ENCODE data around the gene FHIT. TPM values are rescaled to one million over a fixed set of nuclear protein-coding genes. Genes with fewer than 3 reads are reported as not detected.

Gene FHIT
- polyA plus RNA-seq, 1 experiment, result 0.11 TPM

- no peaks in the 10 kb centered on the region for H3K36me3 ChIP-seq (ENCODE audit: control insufficient read depth, insufficient read depth, low read length)
- H3K4me3 ChIP-seq (ENCODE audit: low read depth, low read length), result no peak overlapping the region
- H3K27me3 ChIP-seq (ENCODE audit: control insufficient read depth, insufficient read depth, low read length), result no peaks in the 10 kb centered on the region
- DNase-seq (ENCODE audit: low read depth), result no peak
- CTCF ChIA-PET, result no interaction called here
- no peak for TF ChIP-seq CTCF (IDR thresholded peaks at IDR 0.05; ENCODE audit: insufficient read depth, low read depth, low read length)
- POLR2A ChIA-PET, result no interaction called here
Observed at GRCh38 chr3:59995563-59995962, 1255.7 kb downstream of the FHIT start.

GRCh38 chr3:59994732-59995304 lies 1256.4 kb downstream of the FHIT start:
- ChIA-PET POLR2A (no interaction called here), CTCF (no interaction called here)
- Histone ChIP-seq H3K36me3 (ENCODE audit: control insufficient read depth, insufficient read depth, low read length) (no peaks in the 10 kb centered on the region), H3K27me3 (ENCODE audit: control insufficient read depth, insufficient read depth, low read length) (no peaks in the 10 kb centered on the region), H3K4me3 (ENCODE audit: low read depth, low read length) (no peak overlapping the region)
- no peak for DNase-seq (ENCODE audit: low read depth)
- TF ChIP-seq CTCF (IDR thresholded peaks at IDR 0.05; ENCODE audit: insufficient read depth, low read depth, low read length), result no peak

GRCh38 chr3:59992578-59992977 lies 1258.7 kb downstream of the FHIT start:
- POLR2A ChIA-PET, result no interaction called here
- H3K27me3 ChIP-seq (ENCODE audit: control insufficient read depth, insufficient read depth, low read length), result no peaks in the 10 kb centered on the region
- no peaks in the 10 kb centered on the region for H3K36me3 ChIP-seq (ENCODE audit: control insufficient read depth, insufficient read depth, low read length)
- no peak for DNase-seq (ENCODE audit: low read depth)
- no peak for TF ChIP-seq CTCF (IDR thresholded peaks at IDR 0.05; ENCODE audit: insufficient read depth, low read depth, low read length)
- H3K4me3 ChIP-seq (ENCODE audit: low read depth, low read length), result no peak overlapping the region
- CTCF ChIA-PET, result no interaction called here

GRCh38 chr3:59990915-59991314 lies 1260.3 kb downstream of the FHIT start:
- no peak for TF ChIP-seq CTCF (IDR thresholded peaks at IDR 0.05; ENCODE audit: insufficient read depth, low read depth, low read length)
- no peak for DNase-seq (ENCODE audit: low read depth)
- POLR2A ChIA-PET, result no interaction called here
- CTCF ChIA-PET, result no interaction called here
- Histone ChIP-seq H3K4me3 (ENCODE audit: low read depth, low read length) (no peak overlapping the region), H3K36me3 (ENCODE audit: control insufficient read depth, insufficient read depth, low read length) (no peaks in the 10 kb centered on the region), H3K27me3 (ENCODE audit: control insufficient read depth, insufficient read depth, low read length) (no peaks in the 10 kb centered on the region)

- TF ChIP-seq CTCF (IDR thresholded peaks at IDR 0.05; ENCODE audit: insufficient read depth, low read depth, low read length), result no peak
- ChIA-PET CTCF (interaction anchor here (0.7 kb wide), 1 partner anchor 1399 kb away, joined by 4 read pairs; no protein-coding TSS in a partner anchor), POLR2A (interaction anchor here (0.5 kb wide), 1 partner anchor 1963 kb away, joined by 4 read pairs; no protein-coding TSS in a partner anchor)
- H3K27me3 ChIP-seq (ENCODE audit: control insufficient read depth, insufficient read depth, low read length), result no peaks in the 10 kb centered on the region
- no peak overlapping the region for H3K4me3 ChIP-seq (ENCODE audit: low read depth, low read length)
- DNase-seq (ENCODE audit: low read depth), result no peak
- H3K36me3 ChIP-seq (ENCODE audit: control insufficient read depth, insufficient read depth, low read length), result no peaks in the 10 kb centered on the region
Observed at GRCh38 chr3:59982510-59982909, 1268.7 kb downstream of the FHIT start.

All from BJ (cell line).